Choroid plexus epithelial cell (primary cell): ENCODE data around the gene KLHL17.

ENCODE experiments used
- DNase-seq: peaks from one replicate; pipeline ENCODE4 v3.0.0-alpha.2; 2010; ENCODE audit warnings: low read depth
- H3K4me3 ChIP-seq: 2 replicates; pipeline ENCODE4 v1.5.1; 2011; ENCODE audit warnings: low read depth, mild to moderate bottlenecking, control low read depth, low read length, moderate library complexity
- CTCF ChIP-seq: conservative IDR thresholded peaks from 2 replicates; pipeline ENCODE4 v1.5.1; 2011; ENCODE audit warnings: low read depth, mild to moderate bottlenecking, control low read depth, inconsistent platforms, low read length, moderate library complexity

Gene KLHL17

GRCh38 chr1:939511-940106, 20.8 kb upstream of the KLHL17 start:
- no peak for DNase-seq
- H3K4me3 ChIP-seq: no peak overlapping the region
- TF ChIP-seq CTCF: no peak

- peak overlapping the region; percentile 69 for H3K4me3 ChIP-seq
- peak; percentile 86 for DNase-seq
- TF ChIP-seq CTCF: no peak
Observed at GRCh38 chr1:940107-941014, 20.0 kb upstream of the KLHL17 start.

DNA sequence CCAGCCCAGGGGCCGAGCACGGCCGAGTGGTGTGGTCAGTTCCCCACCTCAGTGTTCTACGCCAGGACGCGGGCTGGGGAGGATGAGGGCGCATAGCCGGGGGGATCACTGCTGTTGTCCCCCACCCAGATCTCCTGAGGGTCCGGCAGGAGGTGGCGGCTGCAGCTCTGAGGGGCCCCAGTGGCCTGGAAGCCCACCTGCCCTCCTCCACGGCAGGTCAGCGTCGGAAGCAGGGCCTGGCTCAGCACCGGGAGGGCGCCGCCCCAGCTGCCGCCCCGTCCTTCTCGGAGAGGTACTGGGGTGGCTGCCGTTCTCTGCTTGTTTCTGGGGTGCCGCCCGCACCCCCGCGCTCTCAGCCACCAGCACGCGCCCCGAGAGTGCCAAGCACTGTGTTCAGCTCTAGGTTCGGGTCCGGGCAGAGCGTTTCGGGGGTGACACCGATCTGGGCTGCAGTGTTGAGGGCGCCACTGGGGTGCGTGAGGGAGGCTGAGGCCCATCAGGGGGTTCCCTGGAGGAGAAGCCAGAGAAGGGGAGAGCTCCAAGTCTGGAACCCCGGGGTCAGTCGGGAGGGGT, 19.3 kb upstream of the KLHL17 start:
- no peak for DNase-seq
- peak overlapping the region; percentile 69 for H3K4me3 ChIP-seq
- no peak for TF ChIP-seq CTCF

DNA sequence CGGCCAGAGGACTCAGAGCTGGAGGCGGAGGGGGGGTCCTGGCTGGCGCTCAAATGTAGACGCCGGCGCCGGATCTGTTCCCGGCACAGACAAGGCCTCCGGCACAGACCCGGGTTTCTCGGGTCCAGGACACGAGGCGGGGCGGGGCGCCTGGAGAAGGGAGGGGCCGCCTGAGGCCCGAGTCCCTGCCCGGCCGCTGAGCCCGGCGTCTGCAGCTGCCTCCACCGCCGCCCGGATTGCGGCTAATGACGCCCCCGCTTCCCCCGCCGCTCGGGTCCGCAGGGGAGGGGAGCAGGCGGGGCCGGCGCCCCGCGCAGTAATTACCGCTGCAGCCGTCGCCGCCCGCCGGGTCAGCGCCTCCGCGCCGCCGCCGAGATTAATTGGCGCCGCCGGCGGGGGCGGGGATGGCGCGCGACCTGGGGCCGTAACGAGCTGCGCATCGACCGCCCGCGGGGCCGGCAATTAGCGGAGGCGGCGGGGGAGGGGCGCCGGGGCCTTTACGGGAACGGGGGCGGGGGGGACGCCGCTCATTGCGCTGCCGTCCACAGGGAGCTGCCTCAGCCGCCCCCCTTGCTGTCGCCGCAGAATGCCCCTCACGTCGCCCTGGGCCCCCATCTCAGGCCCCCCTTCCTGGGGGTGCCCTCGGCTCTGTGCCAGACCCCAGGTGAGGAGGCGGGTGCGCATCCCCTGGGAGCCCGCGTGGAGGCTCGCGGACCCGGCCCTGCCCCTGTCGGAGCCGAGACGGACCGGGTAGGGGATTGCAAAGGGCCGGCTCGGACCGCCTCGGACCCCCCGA, 18.6 kb upstream of the KLHL17 start:
- TF ChIP-seq CTCF: no peak
- DNase-seq: peak; percentile 95
- peak overlapping the region; percentile 69 for H3K4me3 ChIP-seq

DNA sequence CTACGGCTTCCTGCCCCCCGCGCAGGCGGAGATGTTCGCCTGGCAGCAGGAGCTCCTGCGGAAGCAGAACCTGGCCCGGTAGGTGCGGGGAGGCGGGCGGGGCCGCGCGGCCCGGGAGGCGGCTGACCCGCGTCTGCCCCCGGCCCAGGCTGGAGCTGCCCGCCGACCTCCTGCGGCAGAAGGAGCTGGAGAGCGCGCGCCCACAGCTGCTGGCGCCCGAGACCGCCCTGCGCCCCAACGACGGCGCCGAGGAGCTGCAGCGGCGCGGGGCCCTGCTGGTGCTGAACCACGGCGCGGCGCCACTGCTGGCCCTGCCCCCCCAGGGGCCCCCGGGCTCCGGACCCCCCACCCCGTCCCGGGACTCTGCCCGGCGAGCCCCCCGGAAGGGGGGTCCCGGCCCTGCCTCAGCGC, 18.0 kb upstream of the KLHL17 start:
- TF ChIP-seq CTCF: no peak
- H3K4me3 ChIP-seq: peak overlapping the region; percentile 69

GRCh38 chr1:942864-943533, 17.4 kb upstream of the KLHL17 start:
- peak overlapping the region; percentile 69 for H3K4me3 ChIP-seq
- DNase-seq: peak; percentile 94
- no peak for TF ChIP-seq CTCF

More for the DNA sequence above, 18.0 kb upstream of the KLHL17 start:
- peak; percentile 62 for DNase-seq
